NCI-H526 (cell line): ENCODE results near the gene CYS1.

Experiments used
- DNase-seq, 2 experiments: peaks; one replicate each; lab custom pipeline; 2025; lab: John Stamatoyannopoulos, UW

The CYS1 gene

GRCh38 chr2:10047616-10048500 lies 32.4 kb downstream of the CYS1 start:
- DNase-seq: no peak

- no peak for DNase-seq
Observed at GRCh38 chr2:10046931-10047330, 33.3 kb downstream of the CYS1 start.

- DNase-seq: no peak
Observed at GRCh38 chr2:10045561-10046355, 34.5 kb downstream of the CYS1 start.

- DNase-seq: peak; percentile 36 to 92
Observed at GRCh38 chr2:10043906-10044601, 36.2 kb downstream of the CYS1 start.

GRCh38 chr2:10043256-10043905 lies 36.8 kb downstream of the CYS1 start, which contains the start of gene KLF11:
Gene KLF11, plus strand, starts transcription at chr2:10043550. Its CDS starts 167 bp downstream, at chr2:10043717.
- DNase-seq: peak; percentile 44 to 91

- no peak for DNase-seq
Observed at GRCh38 chr2:10042301-10043161, 37.7 kb downstream of the CYS1 start.

- no peak for DNase-seq
Observed at GRCh38 chr2:10041711-10042110, 38.5 kb downstream of the CYS1 start.

GRCh38 chr2:10039658-10040410 lies 40.4 kb downstream of the CYS1 start:
- no peak for DNase-seq

GRCh38 chr2:10038716-10039115 lies 41.5 kb downstream of the CYS1 start:
- no peak for DNase-seq

- no peak for DNase-seq
Observed at GRCh38 chr2:10038123-10038522, 42.1 kb downstream of the CYS1 start.

GRCh38 chr2:10036095-10036884 lies 43.9 kb downstream of the CYS1 start:
- DNase-seq: peak in 1 of 2 experiments; percentile 21

- DNase-seq: no peak
Observed at GRCh38 chr2:10035633-10036032, 44.6 kb downstream of the CYS1 start.

GRCh38 chr2:10035053-10035422 lies 45.2 kb downstream of the CYS1 start:
- no peak for DNase-seq

GRCh38 chr2:10034333-10035052 lies 45.7 kb downstream of the CYS1 start:
- DNase-seq: no peak

- DNase-seq: no peak
Observed at GRCh38 chr2:10033251-10034006, 46.8 kb downstream of the CYS1 start.

- DNase-seq: no peak
Observed at GRCh38 chr2:10032746-10033105, 47.5 kb downstream of the CYS1 start.

GRCh38 chr2:10031886-10032745 lies 48.1 kb downstream of the CYS1 start:
- no peak for DNase-seq
